Ishikawa (cell line): Measurements from ENCODE around the gene RASGEF1B.
A peak's percentile ranks its signal among the peaks of the same experiment; 100 is the strongest.

Source experiments
- EP300 ChIP-seq: IDR thresholded peaks from 2 replicates; pipeline ENCODE4 v1.6.1; 2012; ENCODE audit warnings: borderline replicate concordance
- MAX ChIP-seq: IDR thresholded peaks from 2 replicates; pipeline ENCODE4 v1.6.1; 2012
- NFIC ChIP-seq: IDR thresholded peaks from 2 replicates; pipeline ENCODE4 v1.6.1; 2012
- RAD21 ChIP-seq: IDR thresholded peaks from 2 replicates; pipeline ENCODE4 v1.6.1; 2012; ENCODE audit warnings: low read depth
- REST ChIP-seq: IDR thresholded peaks from 2 replicates; pipeline ENCODE4 v1.6.1; 2012; ENCODE audit warnings: low read depth, mild to moderate bottlenecking
- TAF1 ChIP-seq: IDR thresholded peaks from 2 replicates; pipeline ENCODE4 v1.6.1; 2012; ENCODE audit warnings: low read depth, mild to moderate bottlenecking
- YY1 ChIP-seq: IDR thresholded peaks from 2 replicates; pipeline ENCODE4 v1.6.1; 2012; ENCODE audit warnings: low read depth

DNA sequence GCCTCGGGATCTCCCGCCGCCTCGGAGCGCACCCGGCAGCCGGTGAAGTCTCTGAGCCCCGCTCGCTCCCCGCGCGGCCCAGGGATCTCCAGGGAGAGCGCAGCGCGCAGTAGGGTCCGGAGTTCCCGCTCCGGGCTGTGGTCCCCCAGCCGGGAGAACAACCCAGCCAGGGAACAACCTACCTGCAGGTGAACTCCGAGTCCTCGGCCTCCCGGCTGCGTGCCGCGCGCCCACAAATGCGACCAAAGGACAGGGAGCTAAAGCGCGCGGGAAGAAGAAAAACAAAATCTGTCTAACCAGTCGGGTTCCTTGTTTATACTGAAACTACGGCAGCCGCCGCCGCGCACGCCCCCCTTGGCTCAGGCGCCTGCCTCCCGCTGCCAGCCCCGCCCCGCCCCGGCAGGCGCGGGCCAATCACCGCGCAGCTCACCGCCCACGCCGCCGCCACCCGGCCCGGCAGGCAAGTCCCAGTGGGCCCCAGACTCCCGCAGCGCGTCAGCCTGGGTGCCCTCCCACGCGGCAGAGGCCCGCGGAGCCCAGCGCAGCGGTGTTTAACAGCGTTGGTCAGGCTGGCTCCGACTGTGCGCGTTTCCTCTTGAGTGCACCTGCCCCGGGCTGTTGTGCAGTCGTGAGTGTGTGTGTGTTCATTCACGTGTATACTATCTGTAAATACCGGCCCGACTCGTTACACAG, at the start of gene RASGEF1B:
- peak; percentile 84 for TF ChIP-seq MAX
- TF ChIP-seq TAF1 = peak; percentile 63
- peak; percentile 85 for TF ChIP-seq EP300
- TF ChIP-seq YY1 = no peak
- TF ChIP-seq REST = no peak; the same call in 1 of the 2 replicates
- TF ChIP-seq NFIC = peak; percentile 73; the same call in 1 of the 2 replicates
- no peak; the same call in 1 of the 2 replicates for TF ChIP-seq RAD21
